GM12873 (cell line): ENCODE results near the gene FYCO1.

Experiments
- CTCF ChIP-seq: IDR thresholded peaks from 2 replicates; pipeline ENCODE4 v1.5.1; 2012; ENCODE audit warnings: low read depth, mild to moderate bottlenecking, moderate library complexity, low read length, control low read depth; ENCODE audit not compliant: insufficient read depth; ENCODE audit errors: missing control alignments

The FYCO1 gene

GRCh38 chr3:45969953-45970352 is 25.7 kb downstream of the FYCO1 start:
- no peak for TF ChIP-seq CTCF

DNA sequence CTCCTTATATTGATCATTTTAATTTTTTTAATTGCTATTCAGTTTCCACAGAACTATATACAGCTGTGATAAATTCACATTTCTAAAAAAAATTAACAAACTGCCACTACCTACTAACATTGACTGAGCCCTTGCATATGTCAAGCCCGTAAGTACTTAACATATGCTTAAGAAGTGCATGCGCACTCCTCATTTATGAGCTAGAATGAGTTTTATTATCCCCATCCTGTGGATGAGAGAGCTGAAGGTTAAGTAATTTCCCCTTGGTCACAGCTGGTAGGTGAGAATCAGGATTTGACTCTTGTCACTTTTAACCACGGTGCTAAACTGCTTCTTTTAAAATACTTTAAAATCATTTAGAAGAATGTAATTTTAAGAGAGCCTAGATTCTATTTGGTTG is 26.5 kb downstream of the FYCO1 start:
- no peak for TF ChIP-seq CTCF

DNA sequence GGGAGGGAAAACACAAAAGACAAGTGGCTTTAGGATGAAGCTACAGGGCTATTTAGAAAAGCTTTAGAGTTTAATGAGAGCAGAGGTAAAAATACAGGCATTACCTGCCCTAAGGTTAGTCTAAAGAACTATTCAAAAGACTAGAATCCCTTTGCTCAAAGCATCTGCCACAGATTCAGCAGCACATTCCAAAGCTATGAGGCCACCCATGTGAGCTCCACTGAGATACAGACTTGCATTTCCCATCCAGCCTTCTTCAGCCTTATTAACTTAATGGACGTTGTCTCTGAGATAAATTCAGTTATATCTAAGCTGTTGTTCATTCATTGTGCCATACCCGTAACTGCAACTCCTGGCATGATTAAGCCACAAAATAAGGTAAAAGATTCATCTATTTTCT is 26.9 kb downstream of the FYCO1 start:
- no peak for TF ChIP-seq CTCF

- no peak for TF ChIP-seq CTCF
These were observed 27.5 kb downstream of the FYCO1 start for GRCh38 chr3:45968149-45968548.

DNA sequence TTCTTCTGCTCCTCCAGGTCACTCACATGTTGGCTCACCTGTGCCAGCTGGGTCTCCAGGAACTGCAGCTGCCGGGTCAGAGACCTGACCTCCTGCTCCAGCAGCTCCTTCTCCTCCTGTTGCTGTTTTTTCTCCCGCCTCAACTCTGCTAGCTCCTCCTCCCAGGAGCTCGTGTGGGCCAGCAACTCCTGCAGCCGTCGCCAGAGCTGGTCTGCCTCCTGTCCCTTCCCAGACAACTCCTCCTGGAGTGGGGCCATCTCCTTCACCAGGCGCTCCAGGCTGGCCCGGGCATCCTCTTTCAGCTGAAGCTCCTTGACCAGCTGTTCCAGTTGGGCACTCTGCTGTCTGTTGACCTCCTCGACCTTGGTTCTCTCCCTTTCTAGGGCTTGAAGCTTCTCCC is 27.9 kb downstream of the FYCO1 start:
- TF ChIP-seq CTCF, result no peak

DNA sequence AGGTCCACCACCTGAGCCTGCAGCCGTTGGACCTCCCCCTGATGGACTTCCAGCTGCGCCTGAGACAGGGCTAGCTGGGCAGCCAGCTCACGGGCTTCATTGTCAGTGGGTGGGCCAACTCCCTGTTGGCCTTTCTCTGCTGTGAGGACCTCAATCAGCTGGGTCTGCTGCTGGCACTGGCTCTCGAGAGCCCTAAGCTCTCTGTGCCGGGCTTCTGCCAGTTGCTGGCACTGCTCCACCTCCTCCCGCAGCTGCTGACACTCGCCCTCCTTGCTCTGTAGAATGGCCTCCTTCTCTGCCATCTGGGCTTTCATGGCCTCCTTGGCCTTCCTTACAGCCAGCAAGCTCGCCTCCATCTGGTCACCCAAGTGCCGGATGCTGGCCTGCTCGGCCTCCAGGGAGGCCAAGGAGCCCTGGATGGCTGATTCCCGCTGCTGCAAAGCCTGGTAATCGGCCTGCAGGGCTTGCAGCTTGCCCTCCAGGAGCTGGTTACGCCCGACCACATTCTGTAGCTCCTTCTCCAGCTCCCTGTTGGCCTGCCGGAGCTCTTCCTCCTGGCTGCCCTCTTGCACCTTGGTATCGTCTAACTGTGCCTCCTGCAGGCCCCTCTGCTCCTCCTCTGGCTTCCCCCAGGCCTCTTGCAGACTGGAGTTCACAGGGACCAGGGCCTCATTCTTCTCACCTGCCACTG is 28.5 kb downstream of the FYCO1 start:
- TF ChIP-seq CTCF, result no peak

GRCh38 chr3:45966371-45966791 is 29.2 kb downstream of the FYCO1 start:
- no peak for TF ChIP-seq CTCF
